ENCODE results near the gene HAO1. TPM values are rescaled to one million over a fixed set of nuclear protein-coding genes. Genes with fewer than 3 reads are reported as not detected.
"Not testable (repeated sequence)": the region's sequence is repeated elsewhere in the genome, so short reads cannot be mapped to it uniquely, and the experiment has no call there.

HAO1 gene
- total RNA-seq, 2 experiments from 2014 or later: not detected

DNA sequence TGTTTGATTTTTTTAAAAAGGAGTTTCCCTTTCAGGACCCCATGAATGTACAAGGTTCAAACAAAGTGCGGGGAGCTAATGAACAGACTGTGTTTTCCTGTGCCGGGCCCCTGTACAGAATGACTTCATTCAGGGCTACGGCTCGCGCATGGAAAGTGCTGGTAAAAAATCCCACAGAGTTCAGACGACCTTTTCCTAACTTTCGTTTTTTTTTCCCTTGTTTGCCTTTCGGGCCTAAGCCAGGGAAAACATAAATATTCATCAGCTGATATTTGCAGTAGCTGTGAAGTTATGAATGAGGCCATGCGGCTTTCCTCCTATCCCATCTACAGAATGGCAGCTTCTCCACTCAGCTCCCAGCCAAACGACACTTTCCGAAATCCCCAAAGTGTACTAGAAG lies 74.0 kb downstream of the HAO1 start:
- CTCF ChIA-PET: no interaction called here

DNA sequence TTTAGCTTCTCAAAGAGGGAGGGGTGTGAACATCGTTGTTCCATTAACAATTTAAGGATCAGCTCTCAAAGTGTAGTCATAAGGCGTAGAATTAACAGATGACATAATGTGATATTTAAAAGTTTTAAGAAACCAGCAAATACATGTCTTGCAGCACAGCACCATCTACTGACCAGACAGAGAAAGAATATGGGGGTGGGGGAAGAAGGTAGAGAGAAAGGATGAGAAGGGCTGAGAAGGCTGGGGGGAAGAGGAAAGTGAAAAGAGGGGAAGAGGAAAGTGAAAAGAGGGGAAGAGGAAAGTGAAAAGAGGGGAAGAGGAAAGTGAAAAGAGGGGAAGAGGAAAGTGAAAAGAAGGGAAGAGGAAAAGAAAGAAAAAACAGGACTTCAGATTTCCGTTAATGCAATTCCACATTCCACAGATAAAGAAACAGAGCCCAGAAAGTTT lies 80.9 kb downstream of the HAO1 start:
- POLR2A ChIA-PET: no interaction called here
- CTCF ChIA-PET: no interaction called here

More for the DNA sequence above, 74.0 kb downstream of the HAO1 start:
- POLR2A ChIA-PET: no interaction called here

DNA sequence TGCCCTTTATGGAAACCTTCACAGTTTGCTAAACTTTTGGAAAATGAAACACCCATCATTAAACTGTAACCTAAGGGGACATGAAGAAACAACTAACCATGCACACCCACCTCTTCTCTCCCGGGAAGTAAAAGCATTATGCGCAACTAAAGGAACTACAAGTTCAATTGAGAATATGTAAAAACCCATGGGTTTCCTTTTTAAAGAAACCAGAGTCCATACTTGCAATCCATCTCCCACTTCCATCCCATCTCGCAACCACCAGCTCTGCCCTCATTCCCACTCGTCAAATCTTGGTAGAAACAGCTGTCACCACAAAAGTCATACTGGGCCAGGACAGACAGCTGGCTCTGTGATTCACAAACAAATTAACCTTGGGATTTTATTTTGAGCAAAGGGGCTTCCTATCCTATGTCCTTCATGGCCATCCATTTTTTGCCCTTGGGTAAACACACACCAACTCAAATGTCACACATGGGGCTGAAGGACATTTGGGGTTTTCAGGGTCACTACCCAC lies 81.5 kb downstream of the HAO1 start:
- CTCF ChIA-PET: no interaction called here
- POLR2A ChIA-PET: no interaction called here

GRCh38 chr20:7856756-7857155 lies 83.5 kb downstream of the HAO1 start:
- CTCF ChIA-PET: no interaction called here
- POLR2A ChIA-PET: no interaction called here

DNA sequence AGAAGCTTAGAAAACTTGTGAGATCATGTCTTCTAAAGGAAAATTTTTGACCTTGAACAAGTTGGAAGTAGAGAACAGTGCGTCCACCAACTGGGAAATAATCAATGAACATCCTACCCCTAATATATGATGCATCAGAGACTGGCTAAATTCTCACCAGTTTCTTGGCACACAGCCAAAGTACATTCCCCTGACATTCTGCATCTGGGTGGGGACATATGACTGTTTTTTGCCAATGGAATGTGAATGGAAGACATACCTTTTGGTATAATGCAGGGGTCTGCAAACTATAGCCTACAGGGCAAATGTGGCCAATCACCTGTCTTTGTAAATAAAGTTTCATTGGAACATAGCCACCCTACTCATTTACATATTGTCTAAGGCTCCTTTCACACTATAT lies 84.7 kb downstream of the HAO1 start:
- ChIA-PET POLR2A (no interaction called here), CTCF (no interaction called here)

DNA sequence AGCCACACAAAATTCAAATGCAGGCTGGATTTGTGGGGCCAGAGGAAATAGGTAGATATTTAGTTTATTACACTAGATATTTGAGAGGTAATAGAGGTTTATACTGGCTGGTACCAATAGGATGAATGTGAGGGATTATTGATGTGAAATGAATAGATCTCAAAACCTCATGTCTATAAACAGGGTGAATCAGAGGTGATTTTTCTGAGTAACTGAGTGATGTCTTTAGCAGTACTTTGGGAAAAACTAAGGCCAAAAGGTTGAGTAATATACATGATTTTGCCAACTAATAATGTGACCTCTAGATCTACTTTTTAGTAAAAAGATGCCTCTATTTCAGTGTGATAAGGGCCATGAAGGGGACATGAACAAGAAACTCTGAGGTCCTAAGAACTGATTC lies 86.8 kb downstream of the HAO1 start:
- POLR2A ChIA-PET: no interaction called here
- CTCF ChIA-PET: no interaction called here

GRCh38 chr20:7850775-7851490 lies 89.3 kb downstream of the HAO1 start:
- ChIA-PET CTCF (no interaction called here), POLR2A (no interaction called here)

DNA sequence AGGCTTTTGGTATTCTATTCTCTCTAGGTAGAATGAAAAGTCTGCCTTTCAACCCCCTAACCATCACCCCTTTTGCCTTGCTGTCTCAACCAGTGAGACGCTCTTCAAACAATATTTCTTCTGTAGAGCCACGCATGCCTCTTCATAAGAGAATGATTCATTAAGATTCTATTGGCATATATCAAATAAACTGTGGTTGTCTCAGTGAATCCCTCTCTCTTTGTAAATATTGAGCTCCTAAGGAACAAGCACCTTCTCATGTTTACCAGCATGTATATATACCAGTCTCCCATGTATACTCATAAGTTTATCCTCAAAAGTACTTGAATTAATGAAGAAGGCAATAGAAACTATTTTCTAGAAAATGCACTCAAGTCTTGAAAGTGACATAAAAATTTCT lies 90.6 kb downstream of the HAO1 start:
- ChIA-PET CTCF (no interaction called here), POLR2A (no interaction called here)

DNA sequence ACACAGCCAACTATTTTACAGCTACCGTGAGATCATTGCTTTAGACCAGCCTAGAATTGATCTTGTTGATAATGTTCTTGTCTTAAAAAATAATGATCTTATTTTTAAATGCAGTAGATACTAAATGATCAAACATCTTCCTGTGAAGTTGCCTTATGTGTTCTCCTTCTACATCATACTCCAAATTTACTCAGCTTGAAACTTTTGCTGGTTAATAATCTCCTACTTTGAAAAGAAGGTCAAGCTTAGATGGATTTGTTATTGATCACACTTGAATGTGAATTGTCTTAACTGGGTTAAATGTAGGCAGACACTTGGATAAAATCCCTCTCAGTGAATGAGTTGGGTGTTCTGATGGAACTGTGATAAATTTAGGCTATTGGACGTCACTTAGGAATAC lies 91.9 kb downstream of the HAO1 start:
- ChIA-PET POLR2A (no interaction called here), CTCF (no interaction called here)

GRCh38 chr20:7843613-7844012 lies 96.6 kb downstream of the HAO1 start:
- ChIA-PET CTCF (no interaction called here), POLR2A (no interaction called here)

- POLR2A ChIA-PET: no interaction called here
- CTCF ChIA-PET: no interaction called here
Observed at GRCh38 chr20:7841971-7842310, 98.3 kb downstream of the HAO1 start.

DNA sequence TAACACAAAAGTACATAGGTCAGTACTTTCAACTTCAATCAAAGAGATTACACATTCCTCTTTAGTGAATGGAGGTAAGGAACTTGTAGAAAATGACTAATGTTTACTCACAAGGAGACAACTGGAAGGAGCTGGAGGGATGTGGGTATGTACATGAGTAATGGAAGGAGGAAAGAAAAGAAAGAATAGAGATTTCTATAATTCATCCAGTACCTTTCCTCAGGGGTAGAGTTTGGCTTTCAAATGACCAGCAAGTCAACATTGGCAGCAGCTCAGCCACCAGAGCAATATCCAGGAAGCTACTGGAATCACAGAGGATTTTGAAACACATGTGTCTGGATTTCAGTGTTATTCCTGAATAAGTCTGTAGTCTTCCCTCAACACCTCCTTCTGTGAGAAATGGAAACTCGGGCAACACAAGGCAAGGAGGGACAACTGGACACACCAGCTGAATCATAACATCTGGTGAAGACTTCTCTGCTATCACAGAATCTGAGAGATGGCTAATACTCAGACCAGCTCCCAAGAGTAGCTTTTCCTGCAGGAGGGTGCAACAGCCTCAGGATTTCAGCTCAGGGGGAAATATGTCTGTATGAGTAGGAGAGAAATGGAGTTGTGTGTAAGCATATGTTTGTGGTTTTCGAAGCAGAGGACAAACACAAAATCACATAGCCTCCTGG lies 98.8 kb downstream of the HAO1 start:
- CTCF ChIA-PET: no interaction called here
- POLR2A ChIA-PET: no interaction called here

DNA sequence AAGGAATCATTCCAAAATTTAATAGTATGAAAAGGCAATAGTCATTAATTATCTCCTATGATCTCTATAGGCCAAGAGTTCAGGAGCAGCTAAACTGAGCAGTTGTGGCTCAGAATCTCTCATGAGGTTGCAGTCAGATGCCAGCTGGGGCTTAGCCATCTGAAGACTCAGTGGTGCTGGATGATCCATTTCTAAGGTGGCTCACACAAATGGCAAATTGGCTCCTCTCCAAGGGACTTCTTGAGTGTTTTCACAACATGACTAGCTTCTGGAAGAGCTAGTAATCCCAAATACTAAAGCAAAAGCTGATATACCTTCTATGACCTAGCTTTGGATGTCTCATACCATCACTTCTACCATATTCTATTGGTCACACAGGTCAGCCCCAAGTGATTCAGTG lies 104.2 kb downstream of the HAO1 start:
- ChIA-PET CTCF (no interaction called here), POLR2A (no interaction called here)

- POLR2A ChIA-PET, CTCF ChIA-PET: not testable (repeated sequence)
Observed at GRCh38 chr20:7834441-7834840, 105.8 kb downstream of the HAO1 start.

Other genes with a start within 250 kb of the HAO1 start
- gene TMX4, start 79.3 kb upstream of the HAO1 start, total RNA-seq: 10 to 100 TPM; 31.9 to 34.6 TPM
- 10 to 100 TPM in 1 of 2 experiments, 1 to 10 TPM in 1; 9.8 to 12.8 TPM for gene PLCB1, start 191.8 kb upstream of the HAO1 start, total RNA-seq

Data from activated CD8-positive, alpha-beta memory T cell treated with anti-CD3 and anti-CD28 coated beads for 36 hours (primary cell).